C4-2B (cell line): Measurements from ENCODE around the gene TYSND1.

Source experiments
- CTCF ChIP-seq: fragments of 450-650 bp; conservative IDR thresholded peaks from 2 replicates; pipeline ENCODE4 v1.5.1; 2017; ENCODE audit warnings: mild to moderate bottlenecking
- ZFX ChIP-seq: fragments of 450-650 bp; IDR thresholded peaks from 2 replicates; pipeline ENCODE4 v1.6.1; 2017

GRCh38 chr10:70186090-70186489 is 39.6 kb upstream of the TYSND1 start:
- TF ChIP-seq CTCF (no peak), ZFX (no peak)
